HG03520 (cell line): ENCODE measurements around the gene KCTD3.

Source experiments
- ATAC-seq: cut with Tn5 transposase; IDR thresholded peaks from one replicate; pipeline ENCODE4 v1.9.1; 2021; ENCODE audit warnings: mild to moderate bottlenecking, moderate library complexity; ENCODE audit not compliant: unreplicated experiment

Gene KCTD3

DNA sequence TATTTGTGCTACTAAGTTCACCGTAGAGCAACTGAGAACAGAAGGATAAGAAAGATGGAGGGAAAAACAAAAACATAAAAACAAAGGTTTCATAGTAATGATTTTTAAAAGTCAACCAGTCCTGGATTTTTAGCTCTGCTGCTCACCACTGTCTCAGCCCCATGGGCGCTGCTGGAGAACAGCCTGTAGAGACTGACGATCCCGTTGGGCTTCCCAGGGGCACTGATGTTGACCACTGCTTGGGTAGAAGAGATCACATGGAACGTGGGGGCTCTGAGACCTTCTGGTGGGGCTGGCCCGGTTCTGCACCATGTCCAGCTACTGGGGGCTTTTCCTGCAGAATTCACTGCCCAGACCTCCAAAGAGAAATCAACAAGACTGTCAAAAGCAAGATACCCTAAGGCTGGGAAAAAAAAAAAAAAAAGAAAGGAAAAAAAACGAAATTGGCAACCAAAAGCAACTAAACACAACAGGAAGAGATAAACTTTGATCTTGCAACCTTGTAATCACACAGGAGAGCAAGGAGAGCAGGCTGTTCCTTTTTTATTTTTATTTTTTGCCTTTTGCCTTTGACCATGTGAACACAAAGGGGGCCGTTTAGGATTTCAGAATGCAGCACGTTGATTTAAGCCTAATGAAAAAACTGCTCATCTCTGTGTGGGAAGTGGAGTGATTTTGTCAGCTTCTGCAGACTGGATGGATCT is 83.5 kb downstream of the KCTD3 start:
- ATAC-seq = no peak

GRCh38 chr1:215651867-215652266 is 84.8 kb downstream of the KCTD3 start:
- no peak for ATAC-seq

DNA sequence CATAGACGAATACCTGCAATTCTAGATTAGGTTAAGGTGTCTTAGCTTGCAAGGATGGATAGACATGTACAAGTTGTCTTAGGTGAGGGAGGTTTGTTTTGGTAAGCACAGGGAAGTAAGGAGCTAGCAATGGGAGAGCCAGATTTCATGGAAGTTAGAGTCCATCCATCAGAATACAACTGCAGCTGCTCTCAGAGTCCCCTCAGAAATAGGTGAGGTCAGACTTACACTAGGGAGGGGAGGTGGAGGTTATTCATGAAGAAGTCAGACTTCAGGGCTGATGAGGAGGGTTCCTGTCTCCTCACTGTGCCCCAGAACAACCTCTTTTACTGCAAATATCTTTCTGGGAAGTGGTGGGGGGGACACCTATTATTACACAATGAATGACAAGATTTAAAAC is 85.3 kb downstream of the KCTD3 start:
- no peak for ATAC-seq

DNA sequence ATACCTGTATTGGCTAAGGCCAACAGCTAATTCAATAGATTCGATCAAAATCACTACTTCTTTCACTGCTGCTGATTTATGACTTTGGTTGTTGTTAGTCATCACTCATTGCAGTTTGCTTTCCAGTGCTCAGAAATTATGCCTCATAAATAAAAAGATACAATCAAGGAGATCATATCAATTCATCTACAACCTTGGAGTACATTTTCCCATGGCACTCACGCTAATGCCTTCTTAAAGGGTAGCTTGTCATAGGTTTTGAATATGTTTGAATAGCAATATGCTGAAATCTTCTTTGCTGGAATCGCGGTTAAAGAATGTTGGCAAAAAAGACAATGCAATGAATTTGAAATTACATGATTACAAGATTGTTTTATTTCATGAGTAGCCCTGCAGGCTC is 89.9 kb downstream of the KCTD3 start:
- ATAC-seq = no peak

GRCh38 chr1:215660259-215660658 is 93.2 kb downstream of the KCTD3 start:
- no peak for ATAC-seq

- ATAC-seq = no peak
Measured at GRCh38 chr1:215661033-215661432, 93.9 kb downstream of the KCTD3 start.

GRCh38 chr1:215665215-215665614 is 98.1 kb downstream of the KCTD3 start:
- ATAC-seq = peak; percentile 70

DNA sequence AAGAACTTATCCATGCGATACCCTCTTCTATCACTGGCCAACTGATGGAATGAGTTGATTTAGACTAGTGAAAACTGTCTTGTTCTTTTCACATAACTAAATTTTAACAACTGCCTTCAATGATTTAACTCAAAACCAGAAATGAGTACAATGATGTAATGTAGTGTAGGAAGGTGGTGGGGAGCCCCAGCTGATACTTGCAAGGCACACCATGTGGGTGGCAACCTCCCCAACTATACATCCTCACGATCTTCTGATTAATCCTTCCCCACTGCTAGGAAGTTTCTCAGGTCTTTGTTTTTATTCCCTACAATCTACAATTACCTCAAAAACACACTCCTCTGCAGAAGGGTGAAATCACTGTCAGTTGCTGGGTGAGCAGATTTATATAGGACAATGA is 100.7 kb downstream of the KCTD3 start:
- no peak for ATAC-seq

- ATAC-seq = no peak
Measured at GRCh38 chr1:215669806-215670491, 102.8 kb downstream of the KCTD3 start.
